HFF-Myc (cell line): ENCODE measurements around the gene ISOC2.
"Not testable (repeated sequence)": the region's sequence is repeated elsewhere in the genome, so short reads cannot be mapped to it uniquely, and the experiment has no call there.

Source experiments
- DNase-seq: peaks from one replicate; pipeline ENCODE4 v3.0.0-alpha.2; 2011; ENCODE audit warnings: low read depth; ENCODE audit errors: extremely low read depth
- H3K4me3 ChIP-seq: replicated peaks from 2 replicates; pipeline ENCODE4 v1.5.1; 2011; ENCODE audit warnings: low read depth, mild to moderate bottlenecking, control low read depth, low read length
- CTCF ChIP-seq: IDR thresholded peaks from 2 replicates; pipeline ENCODE4 v1.5.1; 2012; ENCODE audit warnings: mild to moderate bottlenecking, low read depth, low read length, control low read depth; ENCODE audit errors: missing control alignments

Gene ISOC2

GRCh38 chr19:55431183-55431582 is 30.3 kb downstream of the ISOC2 start:
- DNase-seq, result no peak
- TF ChIP-seq CTCF, result no peak

GRCh38 chr19:55426042-55426441 is 35.4 kb downstream of the ISOC2 start:
- DNase-seq, result no peak
- no peak for TF ChIP-seq CTCF

More at GRCh38 chr19:55431183-55431582, 30.3 kb downstream of the ISOC2 start:
- H3K4me3 ChIP-seq, result no peak overlapping the region

DNA sequence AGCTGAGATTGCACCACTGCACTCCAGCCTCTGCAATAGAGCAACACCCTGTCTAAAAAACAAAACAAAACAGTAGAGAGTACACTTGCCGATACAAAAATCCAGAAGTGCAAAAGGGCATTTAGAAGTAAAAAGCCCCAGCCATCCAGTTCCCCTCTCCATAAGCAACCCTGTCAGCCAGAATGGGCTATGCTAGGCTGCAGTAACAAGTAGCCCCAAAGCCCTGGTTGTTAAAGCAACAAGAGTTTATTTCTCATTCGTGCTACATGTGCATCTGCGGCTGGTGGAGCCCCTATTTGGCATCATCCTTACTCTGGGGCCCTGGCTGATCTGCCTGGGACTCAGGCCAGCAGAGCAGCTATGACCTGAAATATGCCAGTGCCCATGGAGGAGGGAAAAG is 36.9 kb downstream of the ISOC2 start:
- DNase-seq, result no peak
- H3K4me3 ChIP-seq, result no peak overlapping the region
- TF ChIP-seq CTCF, result no peak

More at GRCh38 chr19:55426042-55426441, 35.4 kb downstream of the ISOC2 start:
- no peak overlapping the region for H3K4me3 ChIP-seq

DNA sequence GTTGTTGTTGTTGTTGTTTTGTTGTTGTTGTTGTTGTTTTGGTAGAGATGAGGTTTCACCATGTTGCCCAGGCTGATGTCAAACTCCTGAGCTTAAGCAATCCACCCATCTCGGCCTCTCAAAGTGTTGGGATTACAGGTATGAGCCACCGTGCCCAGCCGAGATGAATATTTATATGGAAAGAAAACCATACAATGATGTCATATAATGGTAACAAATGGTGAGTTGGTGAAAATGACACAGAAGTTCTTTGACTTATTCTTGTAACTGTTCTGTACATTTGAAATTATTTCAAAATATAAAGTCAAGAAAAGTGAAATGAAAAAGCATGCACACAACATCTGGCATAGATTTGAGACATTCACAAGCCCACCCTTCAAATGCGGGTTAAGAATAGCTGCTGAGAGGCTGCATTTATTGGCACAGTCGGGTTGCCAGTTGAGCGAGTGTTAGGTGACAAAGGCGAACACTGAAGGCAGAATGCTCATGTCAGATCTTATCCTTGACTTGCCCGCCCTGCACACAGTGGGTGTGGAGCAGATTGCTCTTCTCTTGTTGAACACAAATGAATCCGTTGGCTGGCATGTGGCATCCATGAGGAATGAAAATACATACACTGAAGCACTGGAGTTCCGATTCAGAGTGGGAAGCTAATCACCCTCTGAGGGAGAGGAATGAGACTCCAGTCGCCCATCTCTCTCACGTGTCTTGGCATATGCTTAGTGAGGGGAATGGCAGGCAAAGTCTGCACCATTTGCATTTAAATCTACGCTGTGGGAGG is 38.0 kb downstream of the ISOC2 start:
- no peak for TF ChIP-seq CTCF
- DNase-seq, result no peak

GRCh38 chr19:55421281-55421680 is 40.2 kb downstream of the ISOC2 start:
- H3K4me3 ChIP-seq, DNase-seq: not testable (repeated sequence)

More for the DNA sequence above, 38.0 kb downstream of the ISOC2 start:
- H3K4me3 ChIP-seq, result no peak overlapping the region

DNA sequence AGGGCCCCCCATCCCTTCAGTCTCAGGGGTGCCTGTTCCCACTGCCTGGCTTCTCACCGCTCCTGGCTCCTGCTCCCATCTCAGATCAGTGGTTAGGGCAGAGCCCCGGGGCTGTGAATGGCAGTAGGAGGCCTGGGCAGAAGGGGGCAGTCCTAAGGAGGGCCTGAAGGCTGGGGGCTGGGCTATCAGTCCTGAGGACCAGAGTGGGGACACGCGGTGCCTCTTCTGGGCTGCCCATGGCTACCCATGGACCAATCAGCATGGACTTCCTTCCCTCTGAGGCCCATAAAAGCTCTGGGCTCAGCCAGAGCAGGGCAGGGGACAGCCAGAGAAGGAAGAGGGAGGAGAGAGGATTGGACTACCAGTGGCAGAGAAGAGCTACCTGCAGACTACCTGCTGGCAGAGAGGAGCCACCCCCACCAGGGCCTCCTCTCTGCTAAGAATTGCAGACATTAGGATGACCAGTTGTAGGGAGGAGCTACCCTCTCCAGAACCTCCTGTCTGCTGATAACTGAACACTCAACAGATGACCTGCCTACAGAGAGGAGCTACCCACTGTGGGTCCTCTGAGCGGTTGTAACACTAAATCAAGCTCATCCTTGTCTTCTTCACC is 41.7 kb downstream of the ISOC2 start:
- no peak for TF ChIP-seq CTCF
- H3K4me3 ChIP-seq, result no peak overlapping the region
- no peak for DNase-seq

GRCh38 chr19:55419103-55419502 is 42.3 kb downstream of the ISOC2 start:
- no peak overlapping the region for H3K4me3 ChIP-seq
- DNase-seq, result no peak
- TF ChIP-seq CTCF, result no peak
